NCI-H2029 treated with DMSO at 0.1 percent for 48 hours (cell line): ENCODE results near the gene CERS6.
"Not testable (repeated sequence)": the region's sequence is repeated elsewhere in the genome, so short reads cannot be mapped to it uniquely, and the experiment has no call there.

ENCODE experiments used
- DNase-seq: peaks from one replicate; lab custom pipeline; 2025; lab: John Stamatoyannopoulos, UW

The CERS6 gene, protein sequence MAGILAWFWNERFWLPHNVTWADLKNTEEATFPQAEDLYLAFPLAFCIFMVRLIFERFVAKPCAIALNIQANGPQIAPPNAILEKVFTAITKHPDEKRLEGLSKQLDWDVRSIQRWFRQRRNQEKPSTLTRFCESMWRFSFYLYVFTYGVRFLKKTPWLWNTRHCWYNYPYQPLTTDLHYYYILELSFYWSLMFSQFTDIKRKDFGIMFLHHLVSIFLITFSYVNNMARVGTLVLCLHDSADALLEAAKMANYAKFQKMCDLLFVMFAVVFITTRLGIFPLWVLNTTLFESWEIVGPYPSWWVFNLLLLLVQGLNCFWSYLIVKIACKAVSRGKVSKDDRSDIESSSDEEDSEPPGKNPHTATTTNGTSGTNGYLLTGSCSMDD

DNA sequence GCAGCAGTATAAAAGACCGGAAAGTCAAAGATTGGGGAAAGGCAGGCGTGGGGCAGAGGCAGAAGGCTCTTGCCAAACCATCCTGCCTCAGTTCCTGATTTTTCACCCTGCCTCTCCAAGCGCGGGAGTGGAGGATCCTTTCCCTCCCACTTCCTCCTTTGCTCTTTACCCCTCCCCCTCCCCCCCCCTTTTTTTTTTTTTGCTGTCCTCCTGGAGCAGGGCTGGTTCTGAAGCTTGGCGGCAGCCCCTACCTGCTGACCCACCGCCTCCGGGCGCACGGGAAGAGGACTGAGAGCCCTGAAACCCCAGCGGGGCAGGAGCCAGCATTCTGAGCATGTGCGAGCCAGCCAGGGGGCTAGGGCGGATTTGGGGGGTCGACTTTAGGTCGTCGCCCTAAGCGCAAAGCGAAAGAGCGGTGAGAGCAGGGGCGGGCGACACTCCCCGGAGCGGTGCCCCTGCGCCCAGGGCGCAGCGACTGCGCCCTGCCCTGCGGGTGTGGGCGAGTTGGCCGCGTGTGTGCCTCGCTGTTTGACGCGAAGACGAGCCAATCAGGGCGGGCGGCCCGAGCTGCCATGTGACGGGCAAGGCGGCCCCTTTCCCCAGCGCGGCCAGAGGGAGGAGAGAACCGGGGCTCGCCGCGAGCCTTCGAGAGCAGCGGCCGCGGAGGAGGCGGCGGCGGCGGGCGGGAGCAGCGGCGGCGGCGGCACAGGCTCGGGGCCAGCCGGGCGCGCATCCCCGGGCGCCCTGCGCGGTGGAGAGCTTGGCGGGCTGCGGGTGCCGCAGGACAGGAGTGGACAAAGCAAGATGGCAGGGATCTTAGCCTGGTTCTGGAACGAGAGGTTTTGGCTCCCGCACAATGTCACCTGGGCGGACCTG lies at the start of gene CERS6:
Gene CERS6 (plus strand): TSS at position 628 of the 876 bp plus-strand sequence. CDS start 177 bp downstream, at position 805.
- DNase-seq = peak; percentile 51

DNA sequence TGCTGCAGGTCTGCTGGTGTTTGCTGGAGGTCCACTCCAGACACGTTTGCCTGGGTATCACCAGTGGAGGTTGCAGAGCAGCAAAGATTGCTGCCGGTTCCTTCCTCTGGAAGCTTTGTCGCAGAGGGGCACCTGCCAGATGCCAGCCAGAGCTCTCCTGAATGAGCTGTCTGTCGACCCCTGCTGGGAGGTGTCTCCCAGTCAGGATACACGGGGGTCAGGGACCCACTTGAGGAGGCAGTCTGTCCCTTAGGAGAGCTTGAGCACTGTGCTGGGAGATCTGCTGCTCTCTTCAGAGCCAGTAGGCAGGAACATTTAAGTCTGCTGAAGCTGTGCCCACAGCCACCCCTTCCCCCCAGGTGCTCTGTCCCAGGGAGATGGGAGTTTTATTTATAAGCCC lies 43.8 kb upstream of the CERS6 start:
- not testable (repeated sequence) for DNase-seq

DNA sequence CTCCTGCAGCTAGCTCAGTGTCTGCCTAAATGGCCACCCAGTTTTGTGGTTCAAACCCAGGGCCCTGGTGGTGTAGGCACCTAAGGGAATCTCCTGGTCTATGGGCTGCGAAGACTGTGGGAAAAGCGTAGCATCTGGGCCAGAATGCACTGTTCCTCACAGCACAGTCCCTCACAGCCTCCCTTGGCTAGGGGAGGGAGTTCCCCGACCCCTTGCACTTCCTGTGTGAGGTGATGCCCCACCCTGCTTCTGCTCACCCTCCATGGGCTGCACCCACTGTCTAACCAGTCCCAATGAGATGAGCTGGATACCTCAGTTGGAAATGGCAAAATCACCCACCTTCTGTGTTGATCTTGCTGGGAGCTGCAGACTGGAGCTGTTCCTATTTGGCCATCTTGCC lies 43.0 kb upstream of the CERS6 start:
- DNase-seq = not testable (repeated sequence)

DNA sequence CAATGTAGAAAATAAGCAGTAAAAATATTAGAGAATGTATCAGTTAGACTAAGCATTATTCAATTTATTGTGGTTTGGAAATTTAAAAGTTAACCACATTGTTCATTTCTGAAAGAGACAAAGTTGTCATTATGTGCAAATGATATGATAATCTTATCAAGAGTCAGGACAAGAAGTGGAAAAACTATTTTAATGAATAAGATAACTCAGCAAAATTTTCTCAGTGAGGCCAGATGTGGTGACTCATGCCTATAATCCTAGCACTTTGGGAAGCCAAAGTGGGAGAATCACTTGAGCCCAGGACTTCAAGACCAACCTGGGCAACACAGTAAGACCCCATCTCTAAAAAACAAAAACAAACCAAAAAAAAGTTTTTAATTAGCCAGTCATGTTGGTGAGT lies 39.5 kb upstream of the CERS6 start:
- no peak for DNase-seq

DNA sequence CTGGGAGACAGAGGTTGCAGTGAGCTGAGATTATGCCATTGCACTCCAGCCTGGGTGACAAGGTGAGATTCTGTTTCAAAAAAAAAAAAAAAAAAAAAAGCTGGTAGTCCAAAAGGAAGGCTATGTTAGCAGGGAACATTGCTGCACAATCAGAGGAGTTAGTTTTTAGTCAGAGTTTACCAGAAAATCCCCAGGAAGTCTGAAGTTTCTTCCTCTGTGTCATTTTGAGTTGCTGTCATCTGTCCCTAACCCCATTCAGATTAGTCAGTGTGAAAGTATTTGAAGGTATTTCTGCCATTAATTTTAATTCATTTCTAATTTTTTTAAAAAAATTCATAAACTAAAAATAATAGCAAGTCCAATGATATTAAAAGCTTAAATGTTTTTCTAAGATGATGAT lies 33.5 kb upstream of the CERS6 start:
- no peak for DNase-seq

DNA sequence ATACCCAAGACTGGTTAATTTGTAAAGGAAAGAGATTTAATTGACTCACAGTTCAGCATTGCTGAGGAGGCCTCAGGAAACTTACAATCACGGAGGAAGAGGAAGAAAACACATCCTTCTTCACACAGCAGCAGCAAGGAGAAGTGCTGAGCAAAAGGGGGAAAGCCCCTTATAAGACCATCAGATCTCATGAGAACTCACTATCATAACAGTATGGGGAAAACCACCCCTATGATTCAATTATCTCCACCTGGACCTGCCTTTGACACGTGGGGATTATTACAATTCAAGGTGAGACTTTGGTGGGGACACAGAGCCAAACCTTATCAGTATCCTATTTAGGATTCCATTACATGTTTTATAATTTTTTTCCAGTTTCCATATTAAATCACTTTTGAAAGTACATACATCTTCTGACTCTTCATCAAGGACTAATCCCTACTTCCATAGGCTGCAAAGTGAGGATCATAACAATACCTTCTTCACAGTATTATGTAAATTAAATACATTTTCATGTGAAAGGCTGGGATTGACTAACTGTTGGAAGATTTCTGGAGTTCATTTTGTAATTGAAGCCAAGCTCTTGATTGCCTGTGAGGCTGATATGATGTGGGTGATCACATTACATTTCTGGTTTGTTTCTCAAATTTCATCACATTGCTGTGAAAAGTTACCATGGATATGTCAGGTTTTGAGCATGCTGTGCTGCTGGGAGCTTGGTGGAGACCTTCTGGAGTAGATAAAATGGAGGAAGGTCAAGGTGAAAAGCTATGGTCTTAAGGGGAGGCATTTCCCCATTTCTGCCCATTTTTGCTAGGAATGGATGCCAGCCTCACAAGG lies 31.7 kb upstream of the CERS6 start:
- DNase-seq = no peak

DNA sequence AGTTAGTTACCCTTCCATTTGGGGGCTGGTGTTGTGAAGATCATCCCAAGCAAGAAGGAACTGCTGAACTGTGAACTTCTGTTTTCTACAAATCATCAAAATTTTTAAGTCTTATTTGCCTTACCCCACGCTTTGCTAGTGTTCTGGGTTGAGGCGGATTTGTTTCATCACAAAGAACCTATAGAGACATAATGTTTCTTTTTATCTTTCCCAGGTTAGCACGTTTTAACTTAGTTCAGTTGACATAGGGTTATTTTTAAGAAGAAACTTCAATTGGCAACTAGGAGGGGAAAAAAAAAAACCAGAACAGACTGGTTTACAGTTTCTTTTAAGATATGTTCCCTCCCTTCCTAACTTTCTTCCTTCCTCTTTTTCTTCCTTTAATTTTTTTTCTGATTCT lies 31.1 kb upstream of the CERS6 start:
- DNase-seq = no peak

DNA sequence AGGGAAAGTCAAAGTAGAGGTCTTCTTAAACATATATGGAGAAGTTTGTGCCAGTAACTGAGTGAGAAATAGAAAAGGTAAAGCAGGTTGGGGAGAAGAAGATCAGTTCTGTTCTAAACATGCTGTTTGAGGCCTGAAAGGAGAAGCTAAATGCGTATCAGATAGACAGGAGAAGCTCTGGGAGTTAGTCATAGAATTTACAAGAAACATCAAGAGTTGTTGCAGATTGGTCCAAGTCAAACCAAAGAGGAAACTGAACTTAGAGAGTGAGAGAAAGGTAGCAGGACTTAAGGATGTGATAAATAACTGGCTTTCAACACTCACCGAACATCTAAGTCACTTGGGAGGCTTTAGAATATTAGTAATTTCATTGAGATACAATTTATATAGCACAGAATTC lies 29.2 kb upstream of the CERS6 start:
- no peak for DNase-seq

DNA sequence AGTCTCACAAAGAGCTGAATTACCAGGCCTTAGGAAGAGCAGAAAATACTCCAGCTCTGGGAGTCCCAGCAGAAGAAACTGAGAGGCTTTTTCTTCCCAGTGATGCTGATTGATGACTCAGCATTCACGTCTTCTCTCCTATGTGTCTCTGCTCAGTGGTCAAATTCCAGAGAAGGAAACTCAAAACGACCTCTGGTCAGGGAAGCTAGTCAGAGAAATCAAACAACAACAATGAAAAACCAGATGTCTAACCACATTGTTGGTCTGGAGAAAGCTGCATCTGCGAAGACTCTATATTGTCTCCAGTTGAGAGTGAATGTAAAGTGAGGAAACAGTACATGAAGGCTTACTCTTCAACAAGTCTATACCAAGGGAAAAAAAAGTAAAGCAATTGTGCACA lies 28.6 kb upstream of the CERS6 start:
- DNase-seq = no peak

DNA sequence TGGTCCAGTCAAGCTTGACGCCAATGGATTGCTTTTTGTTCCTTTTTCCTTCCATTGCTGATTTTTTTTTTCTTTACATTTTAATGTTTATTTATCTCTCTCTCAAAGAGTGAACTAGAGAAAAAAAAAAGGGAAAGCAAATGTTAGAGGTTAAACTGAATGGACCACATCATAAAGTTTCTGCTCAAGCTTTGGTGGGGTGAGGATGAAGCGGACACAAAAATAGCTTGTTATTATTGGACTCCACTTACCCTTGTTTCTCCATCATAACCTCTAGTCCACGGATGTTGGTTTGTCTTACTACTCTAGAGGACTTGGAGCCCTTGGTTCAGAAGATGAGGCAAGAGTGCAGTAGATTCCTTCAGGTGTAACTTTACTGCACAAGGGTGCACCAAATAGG lies 27.6 kb upstream of the CERS6 start:
- DNase-seq = no peak

DNA sequence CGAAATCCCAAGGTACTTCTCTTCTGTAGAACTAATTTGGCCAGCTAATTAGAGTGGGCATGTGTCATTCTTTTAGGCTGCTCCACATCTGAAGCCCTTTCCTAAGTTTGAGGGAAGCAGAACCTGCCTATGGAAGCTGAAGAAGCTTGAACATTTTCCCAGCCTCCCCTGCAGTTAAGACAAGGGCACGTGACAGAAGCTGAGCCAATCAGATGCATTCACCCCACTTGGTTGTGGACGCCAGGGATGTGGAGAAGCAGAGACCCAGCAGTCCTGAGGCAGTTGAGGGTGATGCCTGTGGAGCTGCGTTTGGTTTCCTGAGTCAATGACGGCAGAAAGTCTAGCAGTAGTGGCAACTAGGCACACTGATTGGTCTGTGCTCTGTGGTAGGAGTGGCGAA lies 26.1 kb upstream of the CERS6 start:
- DNase-seq = no peak

DNA sequence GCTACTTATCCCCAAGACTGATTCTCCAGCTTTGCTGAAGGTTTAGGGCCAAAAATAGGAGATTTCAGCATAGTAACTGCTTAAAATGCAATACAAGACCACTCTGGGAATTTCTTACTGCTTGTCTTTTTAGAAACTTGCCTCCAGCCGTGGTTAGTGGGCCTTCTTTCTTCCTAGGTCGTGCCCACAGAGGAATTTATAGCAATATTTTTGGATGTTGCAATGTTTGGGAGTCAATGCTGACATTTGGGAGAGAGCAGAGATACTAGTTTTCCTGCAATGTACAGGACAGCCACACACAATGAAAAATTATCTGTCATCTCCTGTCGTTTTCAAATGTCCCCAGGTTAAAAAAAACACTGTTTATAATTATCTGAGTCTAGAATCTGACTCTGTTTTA lies 25.6 kb upstream of the CERS6 start:
- DNase-seq = no peak

DNA sequence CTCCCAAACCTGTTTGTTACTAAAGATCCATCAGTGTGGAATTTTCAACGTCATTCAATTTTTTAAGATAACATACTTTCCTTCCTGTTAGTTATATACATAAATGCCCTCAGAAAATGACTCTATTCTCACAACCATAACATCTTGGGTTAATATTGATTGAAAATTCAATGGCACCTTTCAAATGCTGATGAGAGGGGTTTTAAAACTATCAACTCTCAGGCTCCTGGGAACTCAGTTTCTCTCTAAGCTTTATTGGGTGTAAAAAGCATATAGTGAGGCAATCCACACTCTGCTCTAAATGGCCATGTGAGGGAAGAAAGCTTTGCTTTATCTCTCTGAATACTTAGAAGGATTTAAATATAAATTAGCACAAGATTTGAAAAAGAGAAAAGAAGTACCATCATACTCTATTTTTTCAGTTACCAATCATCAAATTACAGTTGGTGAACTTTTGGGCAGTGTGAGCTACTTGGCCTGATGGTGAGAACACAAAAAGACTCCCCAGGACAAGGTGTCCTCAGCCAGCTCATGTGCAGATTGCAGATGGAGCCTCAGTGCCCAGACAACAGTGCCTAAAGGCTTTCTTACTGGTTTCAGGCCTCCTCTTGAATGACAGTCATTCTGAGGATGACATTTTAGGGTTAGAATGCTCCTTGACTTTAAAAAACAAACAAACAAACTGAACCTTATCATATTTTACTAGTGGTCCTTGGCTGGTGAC lies 24.6 kb upstream of the CERS6 start:
- DNase-seq = no peak

DNA sequence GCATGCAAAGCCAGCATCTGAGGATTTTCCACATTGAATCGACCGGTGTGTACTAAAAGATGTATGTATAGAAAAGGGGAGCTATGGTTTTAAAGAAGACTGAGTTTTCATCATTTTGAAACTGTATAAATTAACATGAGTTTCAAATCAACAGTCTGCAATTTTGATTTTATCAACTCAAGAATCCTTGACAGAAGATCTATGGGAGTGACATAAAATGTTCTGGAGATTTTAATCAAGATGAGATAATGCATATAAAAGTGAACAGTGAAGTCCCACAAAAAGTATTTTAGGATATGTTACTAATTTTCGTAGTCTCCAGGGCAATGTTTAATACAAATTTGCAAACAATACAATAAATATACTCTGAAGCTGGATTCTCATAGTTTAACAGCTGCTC lies 24.0 kb upstream of the CERS6 start:
- DNase-seq = no peak

DNA sequence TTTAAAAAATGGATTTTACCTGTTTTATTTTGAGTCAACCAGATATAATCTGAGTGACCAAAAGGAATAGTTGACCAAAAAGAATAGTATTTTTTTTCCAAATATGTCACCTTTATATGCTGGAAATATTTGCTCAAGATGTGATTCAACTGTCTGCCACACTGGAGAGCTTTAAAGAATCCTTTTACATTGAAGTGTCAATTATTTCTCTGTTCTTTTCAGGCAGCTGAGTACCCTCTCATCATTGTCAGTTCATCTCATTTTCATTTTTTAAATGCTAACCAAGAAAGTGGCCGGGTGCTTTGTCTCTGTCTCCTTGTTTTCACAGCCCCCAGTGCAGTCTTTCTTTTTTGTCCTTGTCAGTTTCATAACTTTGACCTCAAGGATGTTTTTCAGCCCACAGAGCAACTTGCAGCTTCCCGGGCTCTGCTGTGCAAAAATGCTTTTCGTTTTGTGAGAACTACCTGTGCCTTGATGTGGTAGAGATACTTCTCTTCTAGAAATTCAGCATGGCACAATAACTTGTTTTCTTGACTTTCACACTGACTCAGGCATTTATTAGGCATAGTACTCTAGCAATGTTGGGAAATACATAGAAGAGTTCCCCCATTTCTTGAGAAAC lies 23.4 kb upstream of the CERS6 start:
- no peak for DNase-seq

DNA sequence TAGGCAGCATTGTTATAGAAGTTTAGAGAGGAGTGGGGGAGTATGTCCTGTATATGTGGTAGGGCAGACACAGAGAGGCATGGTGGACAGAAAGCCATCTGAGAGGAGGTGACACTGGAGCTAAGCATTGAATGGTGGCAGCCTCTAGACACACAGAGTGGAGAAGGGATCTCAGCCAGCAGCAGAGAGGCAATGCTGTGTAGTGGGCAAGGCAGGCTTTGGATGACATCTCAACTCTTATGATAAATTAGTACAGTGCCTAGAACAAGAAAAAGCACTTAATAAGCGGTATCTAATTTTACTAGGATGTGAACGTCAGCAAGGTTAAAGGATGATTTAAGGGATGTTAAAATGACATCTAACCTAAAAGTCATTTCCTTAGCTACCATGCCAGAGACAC lies 22.5 kb upstream of the CERS6 start:
- no peak for DNase-seq

DNA sequence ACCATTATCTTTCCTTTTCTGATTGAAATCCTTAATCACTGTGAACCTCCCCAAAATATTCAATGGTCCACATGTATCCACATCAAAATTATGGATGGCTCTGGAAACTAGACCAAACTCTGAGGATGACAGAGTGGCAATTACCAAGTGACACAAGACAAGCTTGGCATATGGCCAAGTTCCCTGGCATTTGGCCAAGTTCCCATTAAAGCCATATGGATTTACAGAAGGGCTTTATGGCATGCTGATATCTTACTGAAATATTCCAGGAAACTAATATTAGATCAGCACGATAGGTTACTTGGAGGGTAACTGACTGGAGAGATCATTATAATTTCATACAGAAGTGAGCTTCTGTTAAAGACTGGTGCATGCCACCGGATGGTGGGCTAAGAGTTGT lies 21.9 kb upstream of the CERS6 start:
- peak; percentile 40 for DNase-seq

DNA sequence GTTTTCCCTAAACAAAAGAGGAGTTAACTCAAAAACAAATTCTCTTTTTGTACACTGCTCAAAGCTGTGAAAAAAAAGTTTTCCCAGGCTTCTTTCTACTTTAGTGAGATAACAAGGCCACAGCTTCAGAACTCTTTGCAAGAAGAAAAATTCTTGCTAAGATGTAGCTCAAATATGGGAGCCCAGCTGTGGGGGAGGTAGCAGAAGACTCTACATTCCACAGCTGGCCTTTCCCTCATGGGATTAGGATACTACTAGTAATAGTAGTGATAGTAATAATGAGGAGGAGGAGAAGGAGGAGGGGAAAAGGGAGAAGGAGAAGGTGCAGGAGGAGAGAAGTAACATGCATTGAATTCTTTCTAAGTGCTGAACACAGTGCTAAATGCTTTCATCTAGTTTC lies 19.2 kb upstream of the CERS6 start:
- no peak for DNase-seq

DNA sequence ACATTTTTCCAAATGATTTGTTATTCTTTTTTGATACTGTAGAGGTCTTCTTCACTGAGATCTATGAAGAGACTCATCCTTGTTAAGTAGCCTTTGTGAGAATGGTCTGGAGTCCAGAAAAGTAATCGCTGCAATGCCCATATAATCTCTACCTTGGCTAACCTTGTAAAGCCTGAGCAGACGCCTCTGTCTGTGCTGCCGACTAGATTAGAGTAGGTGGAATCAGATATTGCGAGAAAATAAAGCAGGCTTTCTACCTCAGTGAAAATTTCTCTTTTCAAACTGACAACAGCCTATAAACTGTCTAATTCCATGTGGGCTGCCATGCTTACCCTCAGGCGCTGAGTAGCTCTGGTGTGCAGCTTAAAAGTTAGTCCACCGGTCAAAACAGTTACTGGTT lies 17.5 kb upstream of the CERS6 start:
- no peak for DNase-seq

DNA sequence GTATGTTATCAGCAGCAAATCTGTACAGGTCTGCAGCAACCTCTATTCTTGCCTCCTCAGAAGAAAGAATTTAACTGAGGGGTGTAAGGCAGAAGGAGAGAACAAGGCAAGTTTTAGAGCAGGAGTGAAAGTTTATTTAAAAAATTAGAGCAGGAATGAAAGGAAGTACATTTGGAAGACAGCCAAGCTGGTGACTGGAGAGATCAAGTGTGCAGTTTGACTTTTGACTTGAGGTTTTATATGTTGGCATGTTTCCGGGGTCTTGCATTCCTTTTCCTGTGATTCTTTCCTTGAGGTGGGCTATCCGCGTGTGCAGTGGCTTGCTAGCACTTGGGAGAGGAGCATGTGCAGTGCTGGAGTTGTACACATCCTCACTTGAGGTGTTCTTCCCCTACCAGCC lies 16.5 kb upstream of the CERS6 start:
- no peak for DNase-seq

DNA sequence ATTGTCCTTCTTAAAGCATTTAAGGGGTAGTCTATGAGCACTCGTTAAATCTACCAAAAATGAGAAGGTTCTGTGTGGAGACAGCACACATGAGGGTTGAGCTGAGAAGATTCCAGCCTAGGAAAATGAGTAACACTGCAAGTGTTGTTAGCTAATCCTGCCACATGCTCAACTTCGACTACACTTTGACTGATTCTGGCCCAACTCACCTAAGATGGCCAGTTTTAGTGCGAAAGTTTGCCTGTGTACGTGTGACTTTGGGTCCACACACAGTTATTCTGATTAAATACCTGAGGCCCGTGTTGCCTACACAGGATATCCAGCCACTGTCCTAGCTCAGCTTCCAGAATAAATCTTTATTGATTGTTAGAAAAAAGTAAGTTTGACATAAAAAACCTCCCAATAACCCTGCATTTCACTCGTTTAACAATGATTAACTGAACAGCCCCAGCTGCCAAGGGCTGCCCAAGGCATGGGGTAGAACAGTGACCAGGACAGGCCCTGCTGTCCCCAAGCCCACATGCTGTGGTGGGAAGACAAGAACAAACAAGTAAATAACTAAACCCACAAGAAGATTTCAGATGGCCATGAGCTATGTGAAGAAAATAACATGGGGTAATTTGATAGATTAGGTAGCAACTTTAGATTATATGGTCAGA lies 14.7 kb upstream of the CERS6 start:
- DNase-seq = no peak
